HL-60/S4 treated with phorbol 12-myristate 13-acetate at 8.2 ng/mL for 4 days and 3 days (cell line): ENCODE data around the gene ZNF500.
"Not testable (repeated sequence)": the region's sequence is repeated elsewhere in the genome, so short reads cannot be mapped to it uniquely, and the experiment has no call there.

Source experiments
- in situ Hi-C: fragments of 300-500 bp; cut with MboI; formaldehyde crosslinking; loops from 2 replicates; pipeline ENCODE4 v1.15.0; 2022; ENCODE audit warnings: low sequenced_read_pairs

The ZNF500 gene

DNA sequence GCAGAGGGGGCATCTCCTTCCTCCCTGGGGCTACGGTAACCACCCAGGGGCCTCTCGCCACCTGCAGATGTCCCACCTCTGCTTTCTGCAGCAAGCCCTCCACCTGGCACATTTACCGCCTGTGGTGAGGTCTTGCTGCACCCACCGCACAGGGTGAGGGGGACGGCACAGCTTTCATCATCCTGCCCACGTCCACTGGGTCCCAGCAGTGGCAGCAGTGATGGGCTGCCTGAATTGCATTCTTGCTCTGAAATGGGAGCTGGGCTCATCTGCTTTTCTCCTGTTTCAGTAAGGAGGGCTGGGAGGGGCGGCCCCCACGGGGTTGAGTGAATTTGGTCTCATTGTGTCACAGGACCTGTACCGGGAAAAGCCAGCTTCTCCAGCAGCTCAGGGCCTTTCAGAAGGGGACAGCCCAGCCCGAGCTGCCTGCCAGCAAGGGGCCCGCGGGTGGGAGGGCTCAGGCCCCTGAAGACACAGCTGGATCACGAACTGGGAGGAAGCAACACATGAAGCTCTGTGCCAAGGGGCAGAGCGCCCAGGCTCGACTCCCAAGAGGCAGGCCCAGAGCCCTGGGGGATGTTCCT is 19.9 kb downstream of the ZNF500 start:
- in situ Hi-C loops, result no loop called here

GRCh38 chr16:4746215-4746614 is 20.7 kb downstream of the ZNF500 start:
- in situ Hi-C loops, result no loop called here

DNA sequence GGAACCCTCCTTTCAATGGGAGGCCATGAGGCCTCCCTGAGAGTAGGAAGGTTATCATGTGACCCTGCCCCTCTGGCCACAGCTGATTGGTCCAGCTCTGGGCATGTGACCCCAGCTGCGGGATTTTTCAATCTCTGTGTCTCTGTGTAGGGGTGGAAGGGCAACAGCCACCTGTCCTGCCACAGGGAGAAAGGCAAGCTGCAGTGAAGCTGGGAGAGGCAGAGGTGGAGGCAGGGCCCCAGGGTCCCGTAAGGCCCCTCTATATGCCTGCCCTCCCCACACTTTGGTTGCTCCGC is 21.7 kb downstream of the ZNF500 start:
- in situ Hi-C loops, result no loop called here

- in situ Hi-C loops, result no loop called here
These were observed 22.2 kb downstream of the ZNF500 start for GRCh38 chr16:4744555-4745273.

DNA sequence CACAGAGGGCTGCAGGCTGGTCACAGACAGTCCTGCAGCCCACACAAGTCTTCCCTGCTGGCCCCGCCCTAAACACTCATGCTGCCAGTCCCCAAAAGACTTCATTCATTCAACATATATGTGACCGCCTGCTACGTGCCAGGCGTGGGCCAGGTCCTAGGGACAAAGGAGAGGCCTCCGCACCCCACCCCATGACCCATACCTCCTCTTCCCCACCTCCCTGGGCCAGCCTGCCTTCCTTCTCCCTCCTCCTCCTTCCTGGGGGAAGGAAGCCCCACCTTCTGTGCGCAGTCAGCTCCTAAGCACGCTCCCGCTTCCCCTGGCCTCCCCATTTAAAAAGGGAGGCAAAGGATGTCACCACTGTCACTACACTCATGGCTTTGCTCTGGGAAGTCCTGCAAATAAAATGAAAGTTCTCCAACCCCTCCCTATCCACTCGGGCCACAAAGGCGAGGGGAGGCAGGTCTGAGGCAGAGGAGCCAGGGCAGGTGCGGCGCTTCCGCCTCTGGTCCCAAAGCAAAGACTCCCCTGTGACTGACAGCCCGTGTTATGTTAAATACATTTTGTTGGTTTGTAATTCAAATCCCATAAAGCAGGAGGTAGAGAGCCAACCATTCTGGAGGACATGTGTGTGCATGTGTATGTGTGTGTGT is 23.6 kb downstream of the ZNF500 start:
- in situ Hi-C loops, result no loop called here

DNA sequence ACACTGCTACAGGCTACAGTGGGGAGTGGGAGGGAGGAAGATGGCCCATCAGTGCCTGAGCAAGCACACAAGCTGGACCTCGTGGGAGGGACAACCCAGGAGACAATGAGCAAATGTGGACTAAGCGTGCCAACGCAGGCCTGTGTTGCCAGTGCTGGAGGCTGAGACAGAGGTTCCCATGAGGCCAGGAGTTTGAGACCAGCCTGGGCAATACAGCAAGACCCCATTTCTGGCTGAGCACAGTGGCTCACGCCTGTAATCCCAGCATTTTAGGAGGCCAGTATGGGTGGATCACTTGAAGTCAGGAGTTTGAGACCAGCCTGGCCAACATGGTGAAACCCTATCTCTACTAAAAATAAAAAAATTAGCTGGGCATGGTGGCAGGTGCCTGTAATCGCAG is 28.6 kb downstream of the ZNF500 start:
- in situ Hi-C loops, result not testable (repeated sequence)

GRCh38 chr16:4737545-4737944 is 29.4 kb downstream of the ZNF500 start:
- in situ Hi-C loops, result no loop called here

GRCh38 chr16:4736546-4736945 is 30.4 kb downstream of the ZNF500 start:
- in situ Hi-C loops, result no loop called here

- in situ Hi-C loops, result no loop called here
These were observed 32.0 kb downstream of the ZNF500 start for GRCh38 chr16:4734730-4735535.

GRCh38 chr16:4734063-4734729 is 32.8 kb downstream of the ZNF500 start, which contains the start of the genes ANKS3 and DNAAF8:
TSS of gene ANKS3 (minus strand) at chr16:4734271. CDS start at chr16:4730149, 4,122 bp downstream.
TSS of gene DNAAF8 (plus strand) at chr16:4734537. CDS start at chr16:4736515, 1,978 bp downstream.
- in situ Hi-C loops, result no loop called here

DNA sequence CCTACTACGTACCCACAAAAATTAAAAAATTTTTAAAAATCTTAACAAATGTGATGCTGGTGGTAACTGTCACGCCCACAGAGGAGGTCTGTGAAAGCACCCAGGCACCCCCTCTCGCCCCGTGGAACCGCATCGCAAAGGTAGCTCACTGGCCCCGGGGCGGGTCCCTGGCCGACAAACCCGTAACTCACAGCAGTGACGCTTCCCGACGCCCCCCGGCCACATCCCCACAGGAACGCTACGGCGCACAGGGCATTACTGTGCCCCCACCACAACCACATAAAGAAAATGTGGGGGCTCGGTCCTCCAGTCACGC is 33.3 kb downstream of the ZNF500 start:
- in situ Hi-C loops, result no loop called here

DNA sequence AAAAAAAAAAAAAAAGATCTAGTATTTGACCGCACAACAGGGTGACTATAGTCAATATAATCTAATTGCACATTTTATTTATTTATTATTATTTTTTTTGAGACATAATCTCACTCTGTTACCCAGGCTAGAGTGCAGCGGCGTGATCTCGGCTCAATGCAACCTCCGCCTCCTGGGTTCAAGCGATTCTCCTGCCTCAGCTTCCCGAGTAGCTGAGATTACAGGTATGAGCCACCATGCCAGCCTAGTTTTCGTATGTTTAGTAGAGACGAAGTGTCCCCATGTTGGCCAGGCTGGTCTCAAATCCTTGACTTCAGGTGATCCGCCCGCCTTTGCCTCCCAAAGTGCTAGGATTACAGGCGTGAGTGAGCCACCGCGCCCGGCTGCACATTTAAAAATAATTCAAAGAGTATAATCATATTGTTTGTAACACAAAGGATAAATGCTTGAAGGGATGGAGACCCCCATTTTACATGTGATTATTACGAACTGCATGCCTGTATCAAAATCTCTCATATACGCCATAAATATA is 33.7 kb downstream of the ZNF500 start:
- in situ Hi-C loops, result no loop called here

GRCh38 chr16:4729876-4730275 is 37.1 kb downstream of the ZNF500 start:
- in situ Hi-C loops, result no loop called here

- in situ Hi-C loops, result no loop called here
These were observed 38.3 kb downstream of the ZNF500 start for GRCh38 chr16:4728676-4729075.

GRCh38 chr16:4726616-4727015 is 40.3 kb downstream of the ZNF500 start:
- in situ Hi-C loops, result no loop called here

GRCh38 chr16:4724661-4725270 is 42.2 kb downstream of the ZNF500 start:
- in situ Hi-C loops, result no loop called here

- in situ Hi-C loops, result no loop called here
These were observed 43.7 kb downstream of the ZNF500 start for GRCh38 chr16:4723071-4723767.

DNA sequence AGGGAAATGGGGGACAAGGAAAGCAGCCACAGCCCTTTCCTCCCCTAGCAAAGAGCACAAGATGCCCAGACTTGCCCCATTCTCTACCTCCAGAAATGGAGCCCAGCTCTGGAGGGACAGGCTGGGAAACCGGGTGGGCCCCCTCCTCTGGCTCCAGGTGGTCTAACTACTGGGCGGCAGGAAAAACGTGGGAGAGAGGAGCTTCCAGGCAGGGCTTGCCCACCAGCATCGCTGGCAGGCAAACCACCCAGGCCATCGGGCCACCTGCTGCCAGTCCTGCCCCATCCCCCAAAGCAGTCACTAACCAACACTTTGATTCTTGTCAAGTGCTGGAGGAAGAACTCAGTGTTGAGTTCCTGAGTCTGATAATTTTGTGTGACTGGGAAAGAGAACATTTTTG is 48.5 kb downstream of the ZNF500 start:
- in situ Hi-C loops, result no loop called here

DNA sequence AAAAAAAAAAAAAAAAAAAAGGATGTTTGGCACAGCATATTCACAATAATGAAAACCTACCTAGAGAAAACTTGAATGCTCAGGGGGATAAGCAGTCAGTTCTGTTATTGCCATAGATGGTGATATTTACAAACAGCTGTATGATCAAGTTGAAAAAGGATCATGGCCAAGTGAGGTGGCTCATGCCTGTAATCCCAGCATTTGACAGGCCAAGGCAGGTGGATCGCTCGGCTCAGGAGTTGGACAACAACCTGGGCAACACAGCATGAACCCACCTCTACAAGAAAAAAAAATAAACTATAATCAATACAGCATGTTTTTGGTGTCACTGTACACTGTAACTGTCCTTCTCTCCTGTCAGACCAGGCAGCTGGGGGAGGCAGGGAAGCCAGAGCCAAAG is 52.0 kb downstream of the ZNF500 start:
- in situ Hi-C loops, result no loop called here
